ENCODE data around the gene CSE1L.
A peak's percentile ranks its signal among the peaks of the same experiment; 100 is the strongest.
"Not testable (repeated sequence)": the region's sequence is repeated elsewhere in the genome, so short reads cannot be mapped to it uniquely, and the experiment has no call there.

CSE1L gene

GRCh38 chr20:49122920-49123319 lies 76.8 kb downstream of the CSE1L start:
- Histone ChIP-seq H3K27me3 (ENCODE audit: control insufficient read depth, insufficient read depth, low read length) (no peaks in the 10 kb centered on the region), H3K4me3 (ENCODE audit: low read length) (no peak overlapping the region), H3K4me1 (ENCODE audit: control insufficient read depth, insufficient read depth, low read length) (no peaks in the 10 kb centered on the region), H3K36me3 (ENCODE audit: control insufficient read depth, insufficient read depth, low read length) (peaks cover 9% of the 10 kb centered on the region), H3K27ac (ENCODE audit: low read length) (no peak overlapping the region), H3K9me3 (ENCODE audit: control insufficient read depth, insufficient read depth, low read length) (no peaks in the 10 kb centered on the region)
- no peak for DNase-seq (ENCODE audit: low read depth, low spot score)
- WGBS (ENCODE audit: insufficient coverage, insufficient read length), result no CpG with 5 or more reads among the region's 13 CpGs

- Histone ChIP-seq H3K36me3 (ENCODE audit: control insufficient read depth, insufficient read depth, low read length) (peaks cover 7% of the 10 kb centered on the region), H3K4me1 (ENCODE audit: control insufficient read depth, insufficient read depth, low read length) (no peaks in the 10 kb centered on the region), H3K9me3 (ENCODE audit: control insufficient read depth, insufficient read depth, low read length) (no peaks in the 10 kb centered on the region), H3K27ac (ENCODE audit: low read length) (no peak overlapping the region), H3K27me3 (ENCODE audit: control insufficient read depth, insufficient read depth, low read length) (no peaks in the 10 kb centered on the region), H3K4me3 (ENCODE audit: low read length) (no peak overlapping the region)
- WGBS (ENCODE audit: insufficient coverage, insufficient read length), result no CpG with 5 or more reads among the region's 10 CpGs
- no peak for DNase-seq (ENCODE audit: low read depth, low spot score)
Measured at GRCh38 chr20:49123982-49124381, 77.9 kb downstream of the CSE1L start.

- no peak overlapping the region for H3K27ac ChIP-seq (ENCODE audit: low read length)
- H3K9me3 ChIP-seq (ENCODE audit: control insufficient read depth, insufficient read depth, low read length), result no peaks in the 10 kb centered on the region
- peaks cover 8% of the 10 kb centered on the region; the same call in 1 of the 2 replicates for H3K36me3 ChIP-seq (ENCODE audit: control insufficient read depth, insufficient read depth, low read length)
- H3K27me3 ChIP-seq (ENCODE audit: control insufficient read depth, insufficient read depth, low read length), result no peaks in the 10 kb centered on the region
- H3K4me3 ChIP-seq (ENCODE audit: low read length), result no peak overlapping the region
- peak; percentile 25 for DNase-seq (ENCODE audit: low read depth, low spot score)
- H3K4me1 ChIP-seq (ENCODE audit: control insufficient read depth, insufficient read depth, low read length), result no peaks in the 10 kb centered on the region
- no CpG with 5 or more reads among the region's 5 CpGs for WGBS (ENCODE audit: insufficient coverage, insufficient read length)
Measured at GRCh38 chr20:49132995-49133478, 86.9 kb downstream of the CSE1L start.

- WGBS (ENCODE audit: insufficient coverage, insufficient read length), result no CpG with 5 or more reads among the region's 3 CpGs
Measured at GRCh38 chr20:49133571-49133970, 87.5 kb downstream of the CSE1L start.

GRCh38 chr20:49134797-49135196 lies 88.7 kb downstream of the CSE1L start:
- not testable (repeated sequence) for DNase-seq (ENCODE audit: low read depth, low spot score); H3K27me3 ChIP-seq (ENCODE audit: control insufficient read depth, insufficient read depth, low read length); H3K36me3 ChIP-seq (ENCODE audit: control insufficient read depth, insufficient read depth, low read length); H3K9me3 ChIP-seq (ENCODE audit: control insufficient read depth, insufficient read depth, low read length); H3K27ac ChIP-seq (ENCODE audit: low read length); H3K4me3 ChIP-seq (ENCODE audit: low read length); H3K4me1 ChIP-seq (ENCODE audit: control insufficient read depth, insufficient read depth, low read length)
- WGBS (ENCODE audit: insufficient coverage, insufficient read length), result no CpG with 5 or more reads among the region's 8 CpGs

More at GRCh38 chr20:49133571-49133970, 87.5 kb downstream of the CSE1L start:
- H3K4me1 ChIP-seq (ENCODE audit: control insufficient read depth, insufficient read depth, low read length), result no peaks in the 10 kb centered on the region
- H3K36me3 ChIP-seq (ENCODE audit: control insufficient read depth, insufficient read depth, low read length), result peaks cover 8% of the 10 kb centered on the region; the same call in 1 of the 2 replicates
- no peak overlapping the region for H3K27ac ChIP-seq (ENCODE audit: low read length)
- DNase-seq (ENCODE audit: low read depth, low spot score), result no peak
- no peak overlapping the region for H3K4me3 ChIP-seq (ENCODE audit: low read length)
- H3K27me3 ChIP-seq (ENCODE audit: control insufficient read depth, insufficient read depth, low read length), result no peaks in the 10 kb centered on the region
- no peaks in the 10 kb centered on the region for H3K9me3 ChIP-seq (ENCODE audit: control insufficient read depth, insufficient read depth, low read length)

GRCh38 chr20:49136817-49137571 lies 90.9 kb downstream of the CSE1L start:
- H3K9me3 ChIP-seq (ENCODE audit: control insufficient read depth, insufficient read depth, low read length), result no peaks in the 10 kb centered on the region
- no peaks in the 10 kb centered on the region for H3K27me3 ChIP-seq (ENCODE audit: control insufficient read depth, insufficient read depth, low read length)
- no peak overlapping the region for H3K4me3 ChIP-seq (ENCODE audit: low read length)
- H3K36me3 ChIP-seq (ENCODE audit: control insufficient read depth, insufficient read depth, low read length), result peaks cover 7% of the 10 kb centered on the region; the same call in 1 of the 2 replicates
- H3K4me1 ChIP-seq (ENCODE audit: control insufficient read depth, insufficient read depth, low read length), result no peaks in the 10 kb centered on the region
- DNase-seq (ENCODE audit: low read depth, low spot score), result no peak
- whole genome bisulfite sequencing (ENCODE audit: insufficient coverage, insufficient read length), result no CpG with 5 or more reads among the region's 15 CpGs
- H3K27ac ChIP-seq (ENCODE audit: low read length), result no peak overlapping the region

- Histone ChIP-seq H3K9me3 (ENCODE audit: control insufficient read depth, insufficient read depth, low read length) (no peaks in the 10 kb centered on the region), H3K36me3 (ENCODE audit: control insufficient read depth, insufficient read depth, low read length) (peaks cover 2% of the 10 kb centered on the region; the same call in 1 of the 2 replicates), H3K27ac (ENCODE audit: low read length) (no peak overlapping the region), H3K4me1 (ENCODE audit: control insufficient read depth, insufficient read depth, low read length) (no peaks in the 10 kb centered on the region), H3K4me3 (ENCODE audit: low read length) (no peak overlapping the region), H3K27me3 (ENCODE audit: control insufficient read depth, insufficient read depth, low read length) (no peaks in the 10 kb centered on the region)
- no peak for DNase-seq (ENCODE audit: low read depth, low spot score)
Measured at GRCh38 chr20:49138431-49138830, 92.3 kb downstream of the CSE1L start.

GRCh38 chr20:49140411-49140810 lies 94.3 kb downstream of the CSE1L start:
- WGBS (ENCODE audit: insufficient coverage, insufficient read length), result no CpG with 5 or more reads among the region's 2 CpGs
- Histone ChIP-seq H3K27me3 (ENCODE audit: control insufficient read depth, insufficient read depth, low read length) (no peaks in the 10 kb centered on the region), H3K9me3 (ENCODE audit: control insufficient read depth, insufficient read depth, low read length) (no peaks in the 10 kb centered on the region)

GRCh38 chr20:49140834-49141233 lies 94.7 kb downstream of the CSE1L start:
- Histone ChIP-seq H3K36me3 (ENCODE audit: control insufficient read depth, insufficient read depth, low read length) (no peaks in the 10 kb centered on the region; the same call in 1 of the 2 replicates), H3K27ac (ENCODE audit: low read length) (no peak overlapping the region), H3K9me3 (ENCODE audit: control insufficient read depth, insufficient read depth, low read length) (no peaks in the 10 kb centered on the region), H3K27me3 (ENCODE audit: control insufficient read depth, insufficient read depth, low read length) (no peaks in the 10 kb centered on the region), H3K4me1 (ENCODE audit: control insufficient read depth, insufficient read depth, low read length) (no peaks in the 10 kb centered on the region), H3K4me3 (ENCODE audit: low read length) (no peak overlapping the region)
- DNase-seq (ENCODE audit: low read depth, low spot score), result no peak
- WGBS (ENCODE audit: insufficient coverage, insufficient read length), result no CpG with 5 or more reads among the region's 2 CpGs

More at GRCh38 chr20:49140411-49140810, 94.3 kb downstream of the CSE1L start:
- no peak for DNase-seq (ENCODE audit: low read depth, low spot score)
- Histone ChIP-seq H3K36me3 (ENCODE audit: control insufficient read depth, insufficient read depth, low read length) (no peaks in the 10 kb centered on the region), H3K4me3 (ENCODE audit: low read length) (no peak overlapping the region), H3K27ac (ENCODE audit: low read length) (no peak overlapping the region), H3K4me1 (ENCODE audit: control insufficient read depth, insufficient read depth, low read length) (no peaks in the 10 kb centered on the region)

Measured in iPS DF 6.9 (cell line).